ENCODE data around the gene SCN9A. TPM values are rescaled to one million over a fixed set of nuclear protein-coding genes. Genes with fewer than 3 reads are reported as not detected.
"Not testable (repeated sequence)": the region's sequence is repeated elsewhere in the genome, so short reads cannot be mapped to it uniquely, and the experiment has no call there.

Gene SCN9A
- under 1 TPM in 1 of 2 donors, not detected in 1; 0.10 TPM for total RNA-seq

DNA sequence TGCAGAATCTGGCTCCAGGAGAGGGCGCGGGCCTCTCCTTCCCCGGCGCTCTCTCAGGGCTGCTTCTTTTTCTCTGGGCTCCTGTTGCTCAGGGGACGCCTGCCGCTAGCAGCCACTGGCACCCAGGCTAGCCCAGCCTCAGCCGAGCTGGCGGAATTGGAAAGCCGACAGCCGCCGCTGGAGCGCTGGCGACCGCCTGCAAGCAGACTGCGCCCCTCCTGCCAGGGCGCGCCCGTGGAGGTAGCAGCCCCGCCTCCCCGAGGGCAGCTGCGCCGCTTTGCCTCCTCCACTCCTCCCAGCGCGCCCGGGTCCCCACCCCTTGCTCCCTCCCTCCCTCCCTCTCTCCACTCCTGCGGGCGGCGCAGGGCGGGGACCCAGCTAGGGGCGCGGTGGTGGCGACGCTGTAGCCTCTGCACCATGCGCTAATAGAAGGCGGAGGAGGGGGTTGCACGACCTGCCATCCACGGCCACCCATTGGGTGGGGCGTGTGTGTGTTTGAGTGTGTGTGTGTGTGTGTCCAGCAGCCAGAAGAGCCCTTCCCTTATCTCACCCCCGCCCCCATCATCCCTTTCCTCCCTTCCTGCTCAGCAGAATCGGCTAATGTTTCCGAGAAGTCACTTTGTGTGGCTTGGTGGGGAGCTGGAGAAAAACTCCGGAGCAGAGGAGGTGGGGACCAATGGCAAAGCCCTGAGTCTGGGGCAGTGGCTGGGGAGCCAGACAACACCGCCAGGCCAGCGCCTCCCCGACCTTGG lies at the start of gene SCN9A:
Gene SCN9A (minus strand): TSS at position 209 of the 752 bp plus-strand sequence. CDS start 64,188 bp downstream, outside the sequence.
- no peaks in the 10 kb centered on the region for H3K36me3 Mint-ChIP-seq
- peak; percentile 34 to 86 for ATAC-seq
- DNase-seq (ENCODE audit: low spot score in 2 of 2): peak in 1 of 2 donors; percentile 14
- no peaks in the 10 kb centered on the region for H3K9me3 Mint-ChIP-seq
- no peak within 1 kb of the TSS for H3K27ac Mint-ChIP-seq

DNA sequence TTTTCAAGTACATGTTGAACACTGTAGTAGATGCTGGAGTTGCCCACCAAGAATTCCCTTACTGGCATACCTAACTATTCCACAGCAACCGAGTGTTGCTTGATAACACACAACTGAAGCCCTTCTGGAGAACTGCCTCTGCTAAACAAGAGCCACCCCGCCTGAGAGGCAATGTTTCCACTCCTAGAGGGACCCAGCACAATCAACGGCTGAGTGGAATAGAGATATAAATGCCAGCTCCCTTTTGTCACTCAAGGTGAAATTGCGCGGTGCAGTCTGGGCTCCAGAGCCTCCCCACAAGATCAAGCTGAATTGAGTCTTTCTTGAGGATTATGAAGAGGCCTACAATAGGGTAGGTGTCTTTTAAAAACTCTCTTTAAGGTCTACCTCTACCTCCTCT lies 49.1 kb upstream of the SCN9A start:
- Mint-ChIP-seq H3K27ac (no peak overlapping the region), H3K36me3 (no peaks in the 10 kb centered on the region), H3K9me3 (no peaks in the 10 kb centered on the region)
- ATAC-seq (no peak), DNase-seq (ENCODE audit: low spot score in 2 of 2) (no peak)

DNA sequence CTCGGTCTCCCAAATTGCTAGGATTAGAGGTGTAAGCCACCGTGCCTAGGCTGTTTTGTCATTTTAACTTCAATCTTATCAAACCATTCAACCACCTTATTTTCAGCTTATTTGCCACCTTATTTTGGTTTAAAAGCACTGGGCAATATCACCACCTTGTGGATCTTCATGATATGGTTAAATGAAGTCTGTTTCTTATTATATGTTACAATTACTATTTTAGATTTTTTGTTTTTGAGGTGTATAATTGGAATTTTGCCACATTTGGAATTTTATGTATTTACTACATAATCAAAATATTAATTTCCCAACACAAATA lies 43.8 kb upstream of the SCN9A start:
- no peaks in the 10 kb centered on the region for H3K9me3 Mint-ChIP-seq
- ATAC-seq (no peak), DNase-seq (ENCODE audit: low spot score in 2 of 2) (no peak)
- no peak overlapping the region for H3K27ac Mint-ChIP-seq
- H3K36me3 Mint-ChIP-seq: no peaks in the 10 kb centered on the region

DNA sequence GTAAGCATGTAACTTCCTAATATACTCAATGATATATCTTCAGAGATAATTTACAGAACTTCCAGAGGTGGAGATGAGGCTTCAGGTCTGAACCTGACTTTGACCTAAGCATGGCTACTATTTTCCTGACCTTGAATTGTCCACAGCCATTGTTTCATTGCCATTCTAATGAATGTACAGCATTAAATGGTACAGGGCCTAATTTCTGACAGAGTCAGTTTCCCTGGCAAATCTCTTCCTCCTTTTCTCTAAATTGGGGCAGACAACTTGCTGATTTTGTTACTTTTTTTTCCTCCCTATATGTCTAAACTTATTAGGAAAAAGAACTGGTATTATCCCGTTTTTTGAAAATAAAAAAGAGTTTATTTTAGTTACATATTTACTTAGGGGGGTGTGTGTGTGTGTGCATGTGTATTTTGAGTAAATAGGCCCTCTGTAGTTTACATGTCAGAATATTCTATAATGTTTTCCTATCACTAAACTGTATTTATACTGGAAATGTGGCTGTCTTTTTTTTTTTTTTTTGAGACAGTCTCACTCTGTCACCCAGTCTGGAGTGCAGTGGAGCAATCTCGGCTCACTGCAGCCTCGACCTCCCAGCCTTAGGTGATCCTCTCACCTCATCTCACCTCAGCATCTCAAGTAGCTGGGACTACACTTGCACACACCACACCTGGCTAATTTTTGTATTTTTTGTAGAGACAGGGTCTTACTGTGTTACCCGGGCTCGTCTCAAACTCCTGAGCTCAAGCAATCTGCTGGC lies 43.3 kb upstream of the SCN9A start:
- H3K9me3 Mint-ChIP-seq: no peaks in the 10 kb centered on the region
- H3K27ac Mint-ChIP-seq: no peak overlapping the region
- ATAC-seq: no peak
- H3K36me3 Mint-ChIP-seq: no peaks in the 10 kb centered on the region
- no peak for DNase-seq (ENCODE audit: low spot score in 2 of 2)

DNA sequence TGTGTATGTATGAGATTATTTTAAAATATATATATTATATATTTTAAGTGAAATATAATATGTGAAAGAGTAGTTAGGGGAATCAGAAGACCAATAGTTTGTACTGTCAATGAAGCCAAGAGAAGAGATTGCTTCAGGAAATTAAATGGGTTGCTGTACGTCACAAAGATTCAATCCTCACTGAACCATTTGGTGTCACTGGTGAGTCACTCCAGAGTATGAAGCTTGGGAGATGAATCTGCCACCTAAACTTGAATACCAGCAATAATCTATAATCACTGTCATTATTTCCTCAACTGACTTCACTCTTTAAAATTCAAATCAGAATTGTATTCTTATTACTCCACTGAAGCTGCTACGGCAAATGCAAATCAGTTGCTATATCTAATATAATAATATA lies 41.9 kb upstream of the SCN9A start:
- no peaks in the 10 kb centered on the region for H3K9me3 Mint-ChIP-seq
- DNase-seq (ENCODE audit: low spot score in 2 of 2) (no peak), ATAC-seq (no peak)
- H3K27ac Mint-ChIP-seq: no peak overlapping the region
- H3K36me3 Mint-ChIP-seq: no peaks in the 10 kb centered on the region

DNA sequence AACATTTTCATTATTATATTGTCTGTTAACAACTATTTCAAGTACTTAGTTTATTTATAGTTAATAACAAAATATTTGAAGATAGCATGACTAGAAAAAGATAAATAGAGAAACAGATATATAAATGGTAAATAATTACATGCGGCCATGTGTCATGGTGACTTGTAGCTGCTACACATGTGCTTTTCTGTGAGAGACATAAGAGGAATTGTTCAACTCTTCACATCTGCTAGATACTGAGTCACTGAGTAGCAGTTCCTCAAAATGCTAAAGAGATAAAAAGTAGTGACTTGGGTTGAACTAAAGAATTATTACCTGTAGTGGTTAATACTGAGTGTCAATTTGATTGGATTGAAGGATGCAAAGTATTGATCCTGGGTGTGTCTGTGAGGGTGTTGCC lies 37.5 kb upstream of the SCN9A start:
- no peak for DNase-seq (ENCODE audit: low spot score in 2 of 2)

DNA sequence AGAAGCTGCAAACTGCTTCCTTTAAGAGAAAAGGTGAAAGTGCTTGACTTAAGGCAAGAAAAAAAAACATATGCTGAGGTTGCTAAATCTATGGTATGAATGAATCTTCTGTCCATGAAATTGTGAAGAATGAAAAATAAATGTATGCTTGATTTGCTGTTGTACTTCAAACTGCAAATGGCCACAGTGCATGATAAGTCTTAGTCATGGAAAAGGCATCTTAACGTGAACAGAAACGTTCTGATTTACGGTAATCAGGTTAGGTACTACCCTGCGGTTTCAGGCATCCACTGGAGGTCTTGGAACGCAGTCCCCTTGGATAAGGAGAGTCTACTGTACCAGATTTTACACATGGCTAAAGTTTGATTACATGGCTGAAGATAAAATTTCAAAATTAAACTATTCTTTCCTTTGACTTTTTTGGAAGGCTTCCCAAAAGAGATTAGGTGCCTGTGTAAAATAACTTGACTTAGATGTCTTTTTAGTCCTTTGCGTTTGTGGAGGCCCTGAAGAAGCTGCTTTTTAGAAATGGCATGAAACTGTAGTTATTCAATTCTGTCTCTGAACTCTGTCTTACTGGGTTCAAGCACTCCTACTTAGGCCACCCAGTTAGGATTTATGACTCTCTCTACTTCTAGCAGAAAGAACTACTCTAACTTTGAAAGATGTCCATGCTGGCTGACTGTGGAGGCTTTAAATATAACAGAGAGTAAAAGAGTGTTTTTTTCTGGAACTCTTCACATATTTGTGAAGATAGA lies 35.9 kb upstream of the SCN9A start:
- no peak for DNase-seq (ENCODE audit: low spot score in 2 of 2)
- no peaks in the 10 kb centered on the region for H3K9me3 Mint-ChIP-seq
- H3K36me3 Mint-ChIP-seq: no peaks in the 10 kb centered on the region
- ATAC-seq: no peak
- no peak overlapping the region for H3K27ac Mint-ChIP-seq

More for the DNA sequence above, 37.5 kb upstream of the SCN9A start:
- no peak overlapping the region for H3K27ac Mint-ChIP-seq
- H3K36me3 Mint-ChIP-seq: no peaks in the 10 kb centered on the region
- H3K9me3 Mint-ChIP-seq: no peaks in the 10 kb centered on the region
- no peak for ATAC-seq

DNA sequence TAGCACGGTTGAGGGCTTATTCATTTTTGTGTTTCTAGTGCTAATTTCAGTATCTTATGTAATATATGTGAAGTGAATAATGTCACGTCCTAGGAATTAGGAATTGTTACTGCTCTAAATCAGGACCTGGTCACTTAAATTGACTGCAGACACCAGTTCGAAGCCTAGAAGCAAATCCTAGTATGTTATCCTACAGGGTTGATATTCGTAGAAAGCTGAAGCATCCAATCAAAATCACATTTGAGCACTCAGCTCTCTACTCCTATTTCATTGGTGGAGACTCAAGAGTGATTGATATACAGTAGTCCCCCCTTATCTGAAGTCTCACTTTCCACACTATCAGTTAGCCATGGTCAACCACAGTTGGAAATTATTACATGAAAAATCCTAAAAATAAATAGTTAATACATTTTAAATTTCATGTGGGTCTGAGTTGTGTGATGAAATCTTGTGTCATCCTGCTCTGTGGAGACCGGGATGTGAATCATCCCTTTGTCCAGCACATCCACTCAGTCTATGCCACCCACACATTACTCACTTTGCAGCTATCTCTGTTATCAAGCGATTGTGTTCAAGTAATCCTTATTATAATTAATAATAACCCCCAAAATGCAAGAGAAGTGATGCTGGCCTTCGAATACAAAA lies 35.2 kb upstream of the SCN9A start:
- no peak for DNase-seq (ENCODE audit: low spot score in 2 of 2)
- no peak for ATAC-seq
- no peaks in the 10 kb centered on the region for H3K36me3 Mint-ChIP-seq
- H3K27ac Mint-ChIP-seq: no peak overlapping the region
- no peaks in the 10 kb centered on the region for H3K9me3 Mint-ChIP-seq

DNA sequence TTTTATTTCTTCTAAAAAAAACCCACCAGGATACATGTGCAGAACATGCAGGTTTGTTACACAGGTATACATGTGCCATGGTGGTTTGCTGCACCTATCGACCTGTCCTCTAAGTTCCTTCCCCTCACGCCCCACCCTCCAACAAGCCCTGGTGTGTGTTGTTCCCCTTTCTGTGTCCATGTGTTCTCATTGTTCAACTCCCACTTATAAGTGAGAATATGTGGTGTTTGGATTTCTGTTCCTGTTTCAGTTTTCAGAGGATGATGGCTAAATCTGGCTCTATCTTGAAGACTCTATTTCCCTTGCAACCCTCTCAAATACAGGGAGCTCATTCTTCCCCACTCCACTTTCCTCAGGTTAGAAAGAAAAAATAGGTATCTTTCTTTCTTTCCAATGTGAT lies 32.0 kb upstream of the SCN9A start:
- not testable (repeated sequence) for H3K27ac Mint-ChIP-seq, ATAC-seq

DNA sequence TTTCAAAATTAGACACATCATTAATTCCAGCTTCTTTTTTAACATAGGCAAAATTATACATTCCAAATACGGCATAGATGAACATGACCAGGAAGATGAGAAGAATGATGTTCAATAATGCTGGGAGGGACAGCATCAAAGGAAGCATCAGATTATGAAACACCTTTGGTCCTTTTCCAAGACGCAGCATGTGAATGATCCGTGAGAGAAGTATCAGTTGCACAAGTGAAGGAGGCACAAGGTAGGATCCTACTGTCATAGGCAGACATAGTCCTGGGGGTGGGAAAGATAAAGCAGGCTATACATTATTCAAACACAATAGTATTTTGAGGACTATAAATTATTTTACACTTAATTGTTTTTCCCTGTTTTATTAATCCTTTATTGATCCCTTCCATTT lies 30.6 kb upstream of the SCN9A start:
- Mint-ChIP-seq H3K36me3 (no peaks in the 10 kb centered on the region), H3K27ac (no peak overlapping the region), H3K9me3 (no peaks in the 10 kb centered on the region)
- no peak for DNase-seq (ENCODE audit: low spot score in 2 of 2)
- ATAC-seq: no peak

More for the DNA sequence above, 32.0 kb upstream of the SCN9A start:
- not testable (repeated sequence) for DNase-seq (ENCODE audit: low spot score in 2 of 2); H3K9me3 Mint-ChIP-seq; H3K36me3 Mint-ChIP-seq

DNA sequence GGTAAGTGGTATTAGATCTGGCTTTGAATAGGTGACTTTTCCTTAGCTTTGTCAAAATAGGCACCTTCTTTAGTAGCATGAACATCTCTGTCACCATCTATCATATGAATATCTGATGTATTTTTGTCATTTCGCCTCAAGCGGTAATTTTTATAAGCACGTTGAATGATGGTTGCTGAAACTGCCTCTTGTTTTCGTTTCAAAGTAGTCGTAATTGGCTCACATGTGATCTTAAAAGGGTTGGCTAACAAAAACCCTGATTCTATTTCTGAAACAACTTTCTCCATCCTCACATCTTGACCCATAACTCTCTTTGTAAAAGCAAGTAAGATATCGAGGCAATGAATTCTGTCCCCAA lies 29.8 kb upstream of the SCN9A start:
- Mint-ChIP-seq H3K9me3 (no peaks in the 10 kb centered on the region), H3K27ac (no peak overlapping the region), H3K36me3 (no peaks in the 10 kb centered on the region)
- DNase-seq (ENCODE audit: low spot score in 2 of 2): no peak
- ATAC-seq: no peak

DNA sequence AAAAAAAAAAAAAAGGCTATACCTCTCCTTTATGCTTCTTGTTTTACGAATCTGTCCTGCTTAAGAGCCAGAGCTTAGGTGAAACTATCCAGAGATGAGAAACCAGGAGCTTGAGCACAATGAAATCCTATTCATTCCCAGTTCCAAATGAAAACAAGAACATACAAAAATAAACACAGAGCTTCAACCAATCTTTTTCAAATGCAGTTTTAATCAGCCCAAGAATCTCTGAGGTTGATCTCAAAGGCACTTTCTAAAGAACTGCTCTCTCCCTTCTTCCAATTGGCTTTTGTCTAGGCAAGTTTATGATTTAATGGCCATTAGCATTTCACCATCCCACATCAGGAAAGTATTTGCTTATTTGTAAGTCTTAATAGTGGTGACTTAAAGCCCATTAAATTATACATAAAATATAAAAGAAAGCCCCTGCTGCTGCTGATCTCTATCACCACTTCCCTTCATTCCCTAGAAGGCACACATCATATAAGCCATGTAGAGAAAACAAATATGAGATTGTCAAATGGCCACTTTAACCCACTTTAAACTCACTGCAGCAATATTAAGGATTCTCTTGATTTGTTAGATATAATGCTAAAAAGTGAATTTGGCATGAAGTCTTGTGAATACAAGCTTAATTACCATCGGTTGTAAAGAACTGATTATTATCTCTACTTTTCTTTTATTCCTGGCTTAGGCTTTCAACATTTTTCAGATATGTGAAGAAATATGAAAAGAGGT lies 29.3 kb upstream of the SCN9A start:
- ATAC-seq (no peak), DNase-seq (ENCODE audit: low spot score in 2 of 2) (no peak)
- Mint-ChIP-seq H3K9me3 (no peaks in the 10 kb centered on the region), H3K36me3 (no peaks in the 10 kb centered on the region), H3K27ac (no peak overlapping the region)

DNA sequence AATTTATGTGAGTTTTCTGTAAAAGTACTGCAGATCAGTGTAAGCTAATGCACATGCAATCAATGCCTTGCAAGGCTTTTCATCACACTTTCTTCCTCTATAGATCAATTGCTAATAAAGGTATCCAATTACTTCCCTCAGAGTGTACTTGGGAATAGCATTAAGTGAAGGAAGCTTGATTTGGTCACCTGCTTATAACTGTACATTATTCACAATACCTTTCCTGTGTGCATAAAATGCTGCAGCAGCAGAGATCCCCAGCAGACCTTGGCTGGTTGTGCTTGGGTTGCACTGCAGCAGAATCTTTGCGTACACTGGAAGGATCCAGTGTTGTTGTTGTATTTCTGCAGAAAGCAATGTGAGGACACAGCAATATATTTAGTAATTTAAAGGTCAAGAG lies 18.5 kb upstream of the SCN9A start:
- Mint-ChIP-seq H3K9me3 (peaks cover 0 to 6% of the 10 kb centered on the region in 2 donors), H3K27ac (no peak overlapping the region), H3K36me3 (no peaks in the 10 kb centered on the region)
- ATAC-seq (no peak), DNase-seq (ENCODE audit: low spot score in 2 of 2) (no peak)

DNA sequence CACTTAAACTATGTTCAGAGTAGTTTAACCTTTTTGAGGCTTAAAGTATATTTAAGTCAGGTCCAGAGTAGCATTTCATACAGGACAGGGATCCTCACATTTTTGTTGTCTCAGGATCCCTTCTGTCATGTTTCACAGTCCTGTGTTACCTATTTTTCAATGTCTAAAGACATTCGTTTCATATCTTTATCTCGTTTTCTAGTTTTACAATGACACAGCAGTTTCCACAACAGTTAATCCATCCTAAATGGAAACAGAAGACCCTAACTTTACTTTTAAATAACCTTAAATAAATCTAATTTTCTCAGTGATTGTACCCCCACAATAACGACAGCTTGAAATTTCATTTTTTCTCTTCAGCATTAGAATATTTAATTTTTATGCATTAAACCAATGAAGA lies 17.3 kb upstream of the SCN9A start:
- ATAC-seq (no peak), DNase-seq (ENCODE audit: low spot score in 2 of 2) (no peak)
- no peaks in the 10 kb centered on the region for H3K36me3 Mint-ChIP-seq
- H3K9me3 Mint-ChIP-seq: peaks cover 0 to 6% of the 10 kb centered on the region in 2 donors
- no peak overlapping the region for H3K27ac Mint-ChIP-seq

DNA sequence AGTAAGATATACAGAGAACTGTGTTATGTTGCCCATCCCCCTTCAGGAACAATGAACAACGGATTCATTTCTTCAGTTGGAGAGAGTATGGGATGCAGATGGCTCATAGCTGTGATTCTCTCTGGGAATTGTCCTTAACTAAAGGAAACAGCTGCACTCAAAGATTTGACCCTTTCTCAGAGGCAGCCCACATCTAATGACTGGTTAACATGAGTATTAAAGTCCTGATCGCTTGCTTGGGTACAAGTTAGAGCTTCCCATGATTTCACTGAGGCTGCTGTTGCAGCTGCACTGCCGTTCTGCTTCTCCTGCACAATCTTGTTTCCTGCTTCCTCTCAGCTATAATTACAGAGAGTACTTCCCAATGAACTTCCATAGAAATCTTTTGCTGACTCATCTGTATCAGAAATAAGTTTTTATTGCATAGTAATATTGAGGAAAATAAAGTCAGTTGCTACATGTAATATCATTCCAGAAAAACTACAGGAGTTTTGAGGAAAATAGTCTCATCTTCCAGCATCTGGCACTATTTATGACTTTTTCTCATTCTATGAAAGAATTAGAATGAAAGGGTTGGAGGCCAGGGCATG lies 12.8 kb upstream of the SCN9A start:
- ATAC-seq (no peak), DNase-seq (ENCODE audit: low spot score in 2 of 2) (no peak)
- Mint-ChIP-seq H3K9me3 (no peaks in the 10 kb centered on the region), H3K36me3 (no peaks in the 10 kb centered on the region), H3K27ac (no peak overlapping the region)

DNA sequence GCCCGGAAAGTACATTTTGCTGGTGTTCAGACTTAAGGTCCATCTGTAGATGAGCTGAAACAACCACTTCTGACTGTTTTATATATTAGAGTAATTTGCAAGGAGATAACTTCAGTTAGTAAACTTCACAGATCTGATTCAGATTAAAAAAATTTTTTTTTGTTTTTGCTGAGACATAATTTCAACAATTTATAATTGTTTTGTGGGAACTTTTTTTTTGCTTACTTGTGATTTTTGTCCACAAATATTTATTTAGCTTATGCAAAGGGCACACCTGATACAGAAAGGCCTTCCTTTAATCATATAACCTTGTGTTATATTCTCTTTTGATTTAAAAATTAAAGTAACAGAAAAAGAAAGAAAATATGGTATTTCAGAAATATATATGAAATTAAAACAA lies 9.6 kb upstream of the SCN9A start:
- no peak for ATAC-seq
- Mint-ChIP-seq H3K27ac (no peak overlapping the region), H3K9me3 (no peaks in the 10 kb centered on the region), H3K36me3 (no peaks in the 10 kb centered on the region)
- DNase-seq (ENCODE audit: low spot score in 2 of 2): no peak
